Urothelium cell line (cell line): ENCODE results near the gene SAE1.

Experiments used
- DNase-seq: peaks from one replicate; pipeline ENCODE4 v3.0.0; 2011; ENCODE audit warnings: low spot score, mixed read lengths
- FAIRE-seq: peaks from 2 replicates; lab custom pipeline; 2011; peaks lifted over from hg19 to GRCh38; lab: Jason Lieb, UNC

SAE1 gene

GRCh38 chr19:47209319-47210179, 78.9 kb downstream of the SAE1 start:
- DNase-seq (no peak), FAIRE-seq (no peak)

- DNase-seq, result no peak
- no peak for FAIRE-seq
Measured at GRCh38 chr19:47210180-47210490, 79.5 kb downstream of the SAE1 start.

- DNase-seq (peak; percentile 62), FAIRE-seq (peak; percentile 53)
Measured at GRCh38 chr19:47210689-47211316, 80.2 kb downstream of the SAE1 start.

GRCh38 chr19:47215581-47215980, 84.9 kb downstream of the SAE1 start:
- FAIRE-seq (no peak), DNase-seq (no peak)

- no peak for FAIRE-seq
Measured at GRCh38 chr19:47221080-47221841, 90.6 kb downstream of the SAE1 start.

GRCh38 chr19:47221890-47222289, 91.3 kb downstream of the SAE1 start:
- no peak for FAIRE-seq

More at GRCh38 chr19:47221080-47221841, 90.6 kb downstream of the SAE1 start:
- DNase-seq, result no peak

GRCh38 chr19:47225746-47226425, 95.3 kb downstream of the SAE1 start:
- DNase-seq, result peak; percentile 95
- no peak for FAIRE-seq

More at GRCh38 chr19:47221890-47222289, 91.3 kb downstream of the SAE1 start:
- no peak for DNase-seq

- FAIRE-seq, result no peak
- peak; percentile 70 for DNase-seq
Measured at GRCh38 chr19:47226426-47227351, 96.1 kb downstream of the SAE1 start.

- peak; percentile 81 for DNase-seq
- no peak for FAIRE-seq
Measured at GRCh38 chr19:47227352-47228167, 96.9 kb downstream of the SAE1 start.

- FAIRE-seq, result no peak
- peak; percentile 53 for DNase-seq
Measured at GRCh38 chr19:47228168-47228936, 97.7 kb downstream of the SAE1 start.

GRCh38 chr19:47228937-47229675, 98.5 kb downstream of the SAE1 start:
- FAIRE-seq (peak; percentile 30), DNase-seq (no peak)

GRCh38 chr19:47229676-47230053, 99.0 kb downstream of the SAE1 start:
- DNase-seq (no peak), FAIRE-seq (no peak)

- no peak for FAIRE-seq
- DNase-seq, result peak; percentile 57
Measured at GRCh38 chr19:47230054-47230920, 99.7 kb downstream of the SAE1 start.

GRCh38 chr19:47230921-47231214, 100.2 kb downstream of the SAE1 start, which contains the start of gene BBC3:
Gene BBC3 (minus strand): TSS chr19:47231199. CDS start chr19:47228431, 2,768 bp downstream.
- DNase-seq (no peak), FAIRE-seq (no peak)

GRCh38 chr19:47231215-47232054, 100.8 kb downstream of the SAE1 start:
- DNase-seq (peak; percentile 84), FAIRE-seq (no peak)
